Small intestine (tissue), 7 donors: ENCODE results near the gene ERCC1. TPM values are rescaled to one million over a fixed set of nuclear protein-coding genes. Genes with fewer than 3 reads are reported as not detected.

ENCODE experiments used
- DNase-seq, 2 donors: peaks; one replicate each; pipeline versions ENCODE4 v3.0.0 to v3.0.0-alpha.2; 2013
- FAIRE-seq: peaks from 2 replicates; lab custom pipeline; 2012; peaks lifted over from hg19 to GRCh38; lab: Jason Lieb, UNC
- H3K27ac ChIP-seq, 3 donors: one replicate each; pipeline ENCODE4 v1.5.1; 2013; ENCODE audit warnings: low read length in 2 of 3, mild to moderate bottlenecking in 2 of 3, control low read depth in 1 of 3, inconsistent platforms in 1 of 3, low read depth in 1 of 3, moderate library complexity in 1 of 3
- H3K27me3 ChIP-seq, 3 donors: one replicate each; pipeline ENCODE4 v1.6.1; 2013; ENCODE audit warnings: low read length in 3 of 3, inconsistent platforms in 1 of 3; ENCODE audit not compliant: control insufficient read depth in 3 of 3, insufficient read depth in 3 of 3
- H3K36me3 ChIP-seq, 3 donors: one replicate each; pipeline ENCODE4 v1.6.1; 2013; ENCODE audit warnings: low read length in 3 of 3, inconsistent platforms in 1 of 3, low read depth in 1 of 3, mild to moderate bottlenecking in 1 of 3, moderate library complexity in 1 of 3; ENCODE audit not compliant: control insufficient read depth in 3 of 3, insufficient read depth in 2 of 3
- H3K4me1 ChIP-seq, 3 donors: one replicate each; pipeline ENCODE4 v1.6.1; 2013; ENCODE audit warnings: low read length in 2 of 3, inconsistent platforms in 1 of 3, low read depth in 1 of 3, mild to moderate bottlenecking in 1 of 3, moderate library complexity in 1 of 3; ENCODE audit not compliant: control insufficient read depth in 3 of 3, insufficient read depth in 2 of 3
- H3K4me3 ChIP-seq, 3 donors: one replicate each; pipeline ENCODE4 v1.5.1; 2013; ENCODE audit warnings: low read length in 3 of 3, control low read depth in 1 of 3, inconsistent platforms in 1 of 3, low read depth in 1 of 3, mild to moderate bottlenecking in 1 of 3, moderate library complexity in 1 of 3
- H3K9me3 ChIP-seq, 2 donors: one replicate each; pipeline ENCODE4 v1.6.1; 2013; ENCODE audit warnings: low read depth in 1 of 2, low read length in 1 of 2; ENCODE audit not compliant: control insufficient read depth in 2 of 2, insufficient read depth in 1 of 2
- WGBS, 3 donors: extraction: QIAGEN DNeasy Blood & Tissue Kit; methylation state at CpG; one replicate each; pipeline ENCODE4 v1.1.7; 2013; 5-methylcytosine and 5-hydroxymethylcytosine counted together
- polyA plus RNA-seq, 4 donors: library from polyadenylated mRNA; stranded (reverse) in 3 of 4; unstranded in 1 of 4; fragments of 200-250 nt in 3 of 4; fragments of 120-200 nt in 1 of 4; gene quantifications; one replicate each; pipeline versions ENCODE4 v1.2.1 to v1.2.3, GENCODE V29; 2013
- donor health status: healthy with polysubstance abuse.
- donor health status: control.
- donor health status: control.
- donor health status: Bipolar disorder and iron deficiency.
- donor health status: healthy.

Gene ERCC1
- polyA plus RNA-seq, 4 donors: 30.3 to 55.0 (median 37.5) TPM

- no peak for FAIRE-seq
- peak; percentile 51 to 67 for DNase-seq
- no peaks in the 10 kb centered on the region for H3K27me3 ChIP-seq
- no peaks in the 10 kb centered on the region for H3K9me3 ChIP-seq
- peak overlapping the region; percentile 35 to 86 (median 84) for H3K27ac ChIP-seq
- 3 to 4% (median 3%) methylated on average over 19 to 28 of the region's 28 CpGs for WGBS, 3 donors
- peaks cover 0 to 2% (median 0%) of the 10 kb centered on the region in 3 donors for H3K36me3 ChIP-seq
- H3K4me3 ChIP-seq: peak overlapping the region; percentile 7 to 73 (median 59)
- peaks cover 7 to 57% (median 10%) of the 10 kb centered on the region in 3 donors for H3K4me1 ChIP-seq
Measured at GRCh38 chr19:45451131-45451849, 27.6 kb upstream of the ERCC1 start.

DNA sequence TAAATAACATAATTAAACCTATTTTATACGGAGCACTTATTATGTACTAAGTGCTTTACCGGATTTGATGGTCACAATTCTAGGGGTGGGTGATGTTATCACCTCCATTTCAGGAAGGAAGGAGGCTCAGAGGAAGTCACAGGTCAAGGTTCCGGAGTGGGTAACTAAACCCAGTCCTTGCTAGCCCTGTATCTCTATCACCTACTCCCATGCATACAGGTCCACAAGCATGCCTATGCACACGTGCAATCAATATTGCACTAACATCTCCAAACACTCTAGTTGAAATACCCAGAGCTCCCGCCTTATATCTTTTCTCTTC lies 26.3 kb upstream of the ERCC1 start:
- H3K9me3 ChIP-seq: no peaks in the 10 kb centered on the region
- H3K36me3 ChIP-seq: peaks cover 0 to 3% (median 0%) of the 10 kb centered on the region in 3 donors
- peaks cover 3 to 46% (median 5%) of the 10 kb centered on the region in 3 donors for H3K4me1 ChIP-seq
- FAIRE-seq (no peak), DNase-seq (no peak)
- no peaks in the 10 kb centered on the region for H3K27me3 ChIP-seq
- H3K27ac ChIP-seq: peak overlapping the region in 2 of 3 donors; percentile 71 to 80
- H3K4me3 ChIP-seq: peak overlapping the region in 2 of 3 donors; percentile 39 to 59
- WGBS, 3 donors: 13 to 21% (median 15%) methylated on average over 5 of the region's 5 CpGs

- peak; percentile 46 to 57 for DNase-seq
- no peak overlapping the region for H3K4me3 ChIP-seq
- no peaks in the 10 kb centered on the region for H3K27me3 ChIP-seq
- H3K36me3 ChIP-seq: peaks cover 0 to 3% (median 0%) of the 10 kb centered on the region in 3 donors
- peaks cover 3 to 52% (median 9%) of the 10 kb centered on the region in 3 donors for H3K4me1 ChIP-seq
- peak overlapping the region; percentile 35 to 53 (median 37) for H3K27ac ChIP-seq
- FAIRE-seq: no peak
- WGBS, 3 donors: 33 to 64% (median 59%) methylated on average over 7 of the region's 7 CpGs
- H3K9me3 ChIP-seq: no peaks in the 10 kb centered on the region
Measured at GRCh38 chr19:45448887-45449299, 25.2 kb upstream of the ERCC1 start.

DNA sequence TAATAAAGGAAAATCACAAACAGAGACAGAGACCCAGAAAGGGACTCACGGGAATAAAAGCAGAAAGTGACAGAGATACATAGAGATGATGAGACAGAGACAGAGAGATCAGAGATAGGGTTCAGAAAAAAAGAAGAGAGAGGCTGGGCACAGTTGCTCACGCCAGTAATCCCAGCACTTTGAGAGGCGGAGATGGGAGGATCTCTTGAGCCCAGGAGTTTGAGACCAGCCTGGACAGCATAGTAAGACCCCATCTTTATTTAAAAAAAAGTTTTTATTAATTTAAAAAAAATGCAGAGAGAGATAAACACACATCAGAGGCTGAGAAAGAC lies 24.7 kb upstream of the ERCC1 start:
- Histone ChIP-seq H3K9me3 (no peaks in the 10 kb centered on the region), H3K27me3 (no peaks in the 10 kb centered on the region), H3K4me1 (peaks cover 3 to 56% (median 9%) of the 10 kb centered on the region in 3 donors), H3K36me3 (peaks cover 0 to 3% (median 0%) of the 10 kb centered on the region in 3 donors), H3K27ac (peak overlapping the region in 2 of 3 donors; percentile 71 to 80), H3K4me3 (no peak overlapping the region)
- WGBS, 3 donors: 90 to 93% (median 92%) methylated on average over 3 of the region's 3 CpGs
- FAIRE-seq (no peak), DNase-seq (no peak)

GRCh38 chr19:45446944-45447343 lies 23.2 kb upstream of the ERCC1 start:
- Histone ChIP-seq H3K4me1 (peaks cover 3 to 63% (median 12%) of the 10 kb centered on the region in 3 donors), H3K4me3 (no peak overlapping the region), H3K27ac (peak overlapping the region in 2 of 3 donors; percentile 27 to 80), H3K9me3 (no peaks in the 10 kb centered on the region), H3K36me3 (peaks cover 0 to 3% (median 0%) of the 10 kb centered on the region in 3 donors), H3K27me3 (no peaks in the 10 kb centered on the region)
- FAIRE-seq: no peak
- 41 to 80% (median 68%) methylated on average over 7 of the region's 7 CpGs for WGBS, 3 donors
- DNase-seq: no peak

DNA sequence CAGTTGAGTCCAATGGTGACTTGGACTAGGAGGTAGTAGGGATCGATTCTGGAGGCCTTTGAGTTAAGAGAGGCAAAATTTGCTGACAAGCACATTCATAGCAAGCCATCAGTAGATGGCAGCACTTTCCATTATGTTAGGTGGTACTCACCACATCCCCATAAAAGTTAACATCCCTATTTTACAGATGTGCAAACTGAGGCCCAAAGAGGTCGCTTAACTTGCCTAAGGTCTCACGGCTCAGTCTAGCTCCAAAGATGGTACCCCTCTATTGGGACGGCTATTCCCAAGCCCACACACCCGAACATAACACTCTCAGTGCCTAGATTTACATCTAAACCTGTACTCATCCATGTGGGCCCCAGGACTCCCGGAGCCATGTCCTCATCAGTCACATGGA lies 22.6 kb upstream of the ERCC1 start:
- Histone ChIP-seq H3K27ac (no peak overlapping the region), H3K9me3 (no peaks in the 10 kb centered on the region), H3K4me3 (no peak overlapping the region), H3K4me1 (peaks cover 3 to 59% (median 12%) of the 10 kb centered on the region in 3 donors), H3K36me3 (peaks cover 0 to 3% (median 0%) of the 10 kb centered on the region in 3 donors), H3K27me3 (no peaks in the 10 kb centered on the region)
- no peak for FAIRE-seq
- peak; percentile 41 to 44 for DNase-seq
- 72 to 84% (median 81%) methylated on average over 6 of the region's 6 CpGs for WGBS, 3 donors

DNA sequence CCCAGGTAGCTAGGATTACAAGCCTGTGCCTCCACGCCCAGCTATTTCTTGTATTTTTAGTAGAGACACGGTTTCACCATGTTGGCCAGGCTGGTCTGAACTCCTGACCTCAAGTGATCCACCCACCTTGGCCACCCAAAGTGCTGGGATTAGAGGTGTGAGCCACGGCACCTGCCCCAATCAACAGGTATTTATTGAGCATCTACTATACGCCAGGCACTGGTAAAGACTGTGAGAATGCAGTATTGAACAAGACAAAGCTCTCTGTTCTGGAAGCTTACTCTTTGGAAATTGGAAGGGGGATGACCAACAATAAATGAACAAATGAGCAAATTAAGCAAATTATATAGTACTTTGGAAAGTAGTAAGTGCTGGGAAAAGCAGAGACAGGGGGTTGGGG lies 21.4 kb upstream of the ERCC1 start:
- Histone ChIP-seq H3K4me3 (no peak overlapping the region), H3K27ac (no peak overlapping the region), H3K36me3 (peaks cover 0 to 3% (median 0%) of the 10 kb centered on the region in 3 donors), H3K4me1 (peaks cover 3 to 56% (median 12%) of the 10 kb centered on the region in 3 donors), H3K9me3 (no peaks in the 10 kb centered on the region), H3K27me3 (no peaks in the 10 kb centered on the region)
- 83 to 88% (median 87%) methylated on average over 4 of the region's 4 CpGs for WGBS, 3 donors
- FAIRE-seq (no peak), DNase-seq (no peak)

GRCh38 chr19:45444318-45445041 lies 20.8 kb upstream of the ERCC1 start:
- H3K4me3 ChIP-seq: peak overlapping the region in 2 of 3 donors; percentile 28 to 50
- no peaks in the 10 kb centered on the region for H3K9me3 ChIP-seq
- 8 to 10% (median 9%) methylated on average over 38 to 47 of the region's 47 CpGs for WGBS, 3 donors
- peaks cover 0 to 3% (median 0%) of the 10 kb centered on the region in 3 donors for H3K36me3 ChIP-seq
- FAIRE-seq (no peak), DNase-seq (peak; percentile 85 to 96)
- peak overlapping the region; percentile 28 to 89 (median 80) for H3K27ac ChIP-seq
- H3K27me3 ChIP-seq: no peaks in the 10 kb centered on the region
- peaks cover 3 to 53% (median 12%) of the 10 kb centered on the region in 3 donors for H3K4me1 ChIP-seq
